ENCODE data around the gene PRICKLE4. TPM values are rescaled to one million over a fixed set of nuclear protein-coding genes. Genes with fewer than 3 reads are reported as not detected.

Gene PRICKLE4
- total and polyA plus RNA-seq, 2 of the 13 experiments (the other 11 are each of a cell fraction or from before 2014, with no cell fraction given), result 0.92 to 1.2 TPM

DNA sequence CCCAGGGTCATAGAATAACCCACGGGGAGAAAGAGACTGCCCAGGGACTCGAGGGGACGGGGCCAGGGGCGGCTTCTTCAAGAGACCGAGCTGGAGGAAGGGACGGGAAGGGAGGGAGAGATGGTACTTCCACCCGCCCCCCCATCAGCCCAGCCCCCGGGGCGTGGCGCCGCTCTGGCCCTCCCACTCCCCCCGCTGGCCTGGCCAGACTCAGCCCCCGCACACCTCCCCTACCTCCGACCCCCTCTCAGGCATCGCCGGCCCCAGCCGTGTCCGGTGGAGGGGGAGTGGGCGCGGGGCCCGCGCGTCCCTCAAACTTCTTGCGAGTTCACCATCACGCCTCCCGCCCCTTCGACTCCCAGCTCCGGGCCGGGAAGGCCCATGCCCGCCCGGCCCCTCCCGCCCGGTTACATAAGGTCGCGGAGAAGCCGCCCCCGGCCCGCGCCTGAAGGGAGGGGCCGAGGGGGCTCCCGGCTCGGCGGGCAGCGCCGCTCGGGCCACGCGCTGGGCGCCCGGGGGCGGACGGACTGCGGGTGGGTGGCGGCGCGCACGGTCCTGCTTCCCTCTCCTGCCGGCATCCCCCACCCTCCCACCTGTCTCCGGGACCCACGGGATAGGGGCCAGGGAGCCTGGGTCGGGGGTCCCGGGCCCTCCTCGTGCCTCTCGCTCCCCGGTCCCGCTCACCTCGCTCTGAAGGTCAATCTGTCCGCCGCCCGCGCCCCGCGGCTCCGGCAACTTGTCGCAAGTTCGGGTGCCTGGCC lies 45.7 kb upstream of the PRICKLE4 start (continued):
- TF ChIP-seq, protein P1, sequence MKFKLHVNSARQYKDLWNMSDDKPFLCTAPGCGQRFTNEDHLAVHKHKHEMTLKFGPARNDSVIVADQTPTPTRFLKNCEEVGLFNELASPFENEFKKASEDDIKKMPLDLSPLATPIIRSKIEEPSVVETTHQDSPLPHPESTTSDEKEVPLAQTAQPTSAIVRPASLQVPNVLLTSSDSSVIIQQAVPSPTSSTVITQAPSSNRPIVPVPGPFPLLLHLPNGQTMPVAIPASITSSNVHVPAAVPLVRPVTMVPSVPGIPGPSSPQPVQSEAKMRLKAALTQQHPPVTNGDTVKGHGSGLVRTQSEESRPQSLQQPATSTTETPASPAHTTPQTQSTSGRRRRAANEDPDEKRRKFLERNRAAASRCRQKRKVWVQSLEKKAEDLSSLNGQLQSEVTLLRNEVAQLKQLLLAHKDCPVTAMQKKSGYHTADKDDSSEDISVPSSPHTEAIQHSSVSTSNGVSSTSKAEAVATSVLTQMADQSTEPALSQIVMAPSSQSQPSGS (CRISPR knock-in tag; IDR thresholded peaks at IDR 0.05), result 0 out of 2 replicates have a peak, but pooled peaks have one; percentile 7
- TF ChIP-seq ELF3 (CRISPR knock-in tag; IDR thresholded peaks at IDR 0.05), result no peak
- peak; percentile 24; the same call in 1 of the 2 replicates for TF ChIP-seq MYC (CRISPR knock-in tag; IDR thresholded peaks at IDR 0.05; ENCODE audit: borderline replicate concordance)
- TF ChIP-seq ZNF816 (CRISPR knock-in tag; IDR thresholded peaks at IDR 0.05; ENCODE audit: borderline replicate concordance), result no peak
- TF ChIP-seq GPN1 (CRISPR knock-in tag; IDR thresholded peaks at IDR 0.05; ENCODE audit: borderline replicate concordance), result no peak
- TF ChIP-seq TAF1 (CRISPR knock-in tag; IDR thresholded peaks at IDR 0.05), result 0 out of 2 replicates have a peak, but pooled peaks have one; percentile 11
- TF ChIP-seq, protein P2, sequence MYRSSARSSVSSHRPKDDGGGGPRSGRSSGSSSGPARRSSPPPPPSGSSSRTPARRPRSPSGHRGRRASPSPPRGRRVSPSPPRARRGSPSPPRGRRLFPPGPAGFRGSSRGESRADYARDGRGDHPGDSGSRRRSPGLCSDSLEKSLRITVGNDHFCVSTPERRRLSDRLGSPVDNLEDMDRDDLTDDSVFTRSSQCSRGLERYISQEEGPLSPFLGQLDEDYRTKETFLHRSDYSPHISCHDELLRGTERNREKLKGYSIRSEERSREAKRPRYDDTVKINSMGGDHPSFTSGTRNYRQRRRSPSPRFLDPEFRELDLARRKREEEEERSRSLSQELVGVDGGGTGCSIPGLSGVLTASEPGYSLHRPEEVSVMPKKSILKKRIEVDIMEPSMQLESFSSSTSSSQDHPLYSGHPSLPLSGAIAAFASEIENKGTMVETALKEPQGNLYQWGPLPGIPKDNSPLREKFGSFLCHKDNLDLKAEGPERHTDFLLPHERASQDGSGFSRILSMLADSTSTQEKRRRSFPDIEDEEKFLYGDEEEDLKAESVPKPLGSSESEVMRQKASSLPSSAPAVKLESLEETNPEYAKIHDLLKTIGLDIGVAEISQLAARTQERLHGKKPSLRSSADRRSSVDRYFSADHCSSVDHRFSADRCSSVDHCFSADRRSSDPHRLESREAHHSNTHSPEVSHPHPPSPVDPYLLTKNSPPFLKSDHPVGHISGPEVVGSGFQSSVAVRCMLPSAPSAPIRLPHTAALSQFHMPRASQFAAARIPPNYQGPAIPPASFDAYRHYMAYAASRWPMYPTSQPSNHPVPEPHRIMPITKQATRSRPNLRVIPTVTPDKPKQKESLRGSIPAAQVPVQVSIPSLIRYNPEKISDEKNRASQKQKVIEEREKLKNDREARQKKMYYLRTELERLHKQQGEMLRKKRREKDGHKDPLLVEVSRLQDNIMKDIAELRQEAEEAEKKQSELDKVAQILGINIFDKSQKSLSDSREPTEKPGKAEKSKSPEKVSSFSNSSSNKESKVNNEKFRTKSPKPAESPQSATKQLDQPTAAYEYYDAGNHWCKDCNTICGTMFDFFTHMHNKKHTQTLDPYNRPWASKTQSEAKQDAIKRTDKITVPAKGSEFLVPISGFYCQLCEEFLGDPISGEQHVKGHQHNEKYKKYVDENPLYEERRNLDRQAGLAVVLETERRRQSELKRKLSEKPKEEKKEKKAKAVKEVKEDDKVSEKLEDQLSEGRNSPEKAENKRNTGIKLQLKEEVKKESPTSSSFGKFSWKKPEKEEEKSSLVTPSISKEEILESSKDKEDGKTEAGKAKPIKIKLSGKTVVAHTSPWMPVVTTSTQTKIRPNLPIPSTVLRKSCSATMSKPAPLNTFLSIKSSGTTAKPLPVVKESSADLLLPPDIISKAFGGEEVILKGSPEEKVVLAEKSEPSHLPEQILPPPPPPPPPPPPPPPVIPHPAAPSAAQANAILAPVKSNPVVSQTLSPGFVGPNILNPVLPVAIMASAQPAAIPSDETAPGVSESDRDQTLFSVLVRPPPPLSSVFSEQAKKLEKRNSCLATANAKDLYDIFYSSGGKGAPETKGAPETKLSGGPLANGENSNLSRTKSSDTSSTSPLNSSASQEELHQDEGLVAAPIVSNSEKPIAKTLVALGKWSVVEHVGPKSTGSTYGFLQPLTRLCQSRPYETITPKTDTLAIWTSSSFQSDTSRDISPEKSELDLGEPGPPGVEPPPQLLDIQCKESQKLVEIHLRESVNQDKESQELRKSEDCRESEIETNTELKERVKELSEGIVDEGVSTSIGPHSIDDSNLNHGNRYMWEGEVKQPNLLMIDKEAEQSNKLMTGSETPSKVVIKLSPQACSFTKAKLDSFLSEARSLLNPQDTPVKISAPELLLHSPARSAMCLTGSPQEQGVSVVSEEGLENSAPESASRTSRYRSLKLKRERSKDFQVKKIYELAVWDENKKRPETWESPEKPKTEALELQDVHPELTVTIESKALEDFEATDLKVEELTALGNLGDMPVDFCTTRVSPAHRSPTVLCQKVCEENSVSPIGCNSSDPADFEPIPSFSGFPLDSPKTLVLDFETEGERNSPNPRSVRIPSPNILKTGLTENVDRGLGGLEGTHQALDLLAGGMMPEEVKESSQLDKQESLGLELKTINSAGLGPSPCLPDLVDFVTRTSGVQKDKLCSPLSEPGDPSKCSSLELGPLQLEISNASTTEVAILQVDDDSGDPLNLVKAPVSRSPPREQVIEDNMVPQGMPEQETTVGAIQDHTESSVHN (CRISPR knock-in tag; IDR thresholded peaks at IDR 0.05), result no peak
- no peak for TF ChIP-seq JARID2 (CRISPR knock-in tag; IDR thresholded peaks at IDR 0.05; ENCODE audit: insufficient replicate concordance)
- no peak for TF ChIP-seq NR1H2 (CRISPR knock-in tag; IDR thresholded peaks at IDR 0.05; ENCODE audit: borderline replicate concordance, low read depth)
- TF ChIP-seq ZSCAN20 (CRISPR knock-in tag; IDR thresholded peaks at IDR 0.05; ENCODE audit: borderline replicate concordance), result no peak
- no peak for TF ChIP-seq MTF2 (CRISPR knock-in tag; IDR thresholded peaks at IDR 0.05; ENCODE audit: borderline replicate concordance)
- TF ChIP-seq REXO4 (CRISPR knock-in tag; IDR thresholded peaks at IDR 0.05; ENCODE audit: borderline replicate concordance), result no peak
- TF ChIP-seq, protein P3, sequence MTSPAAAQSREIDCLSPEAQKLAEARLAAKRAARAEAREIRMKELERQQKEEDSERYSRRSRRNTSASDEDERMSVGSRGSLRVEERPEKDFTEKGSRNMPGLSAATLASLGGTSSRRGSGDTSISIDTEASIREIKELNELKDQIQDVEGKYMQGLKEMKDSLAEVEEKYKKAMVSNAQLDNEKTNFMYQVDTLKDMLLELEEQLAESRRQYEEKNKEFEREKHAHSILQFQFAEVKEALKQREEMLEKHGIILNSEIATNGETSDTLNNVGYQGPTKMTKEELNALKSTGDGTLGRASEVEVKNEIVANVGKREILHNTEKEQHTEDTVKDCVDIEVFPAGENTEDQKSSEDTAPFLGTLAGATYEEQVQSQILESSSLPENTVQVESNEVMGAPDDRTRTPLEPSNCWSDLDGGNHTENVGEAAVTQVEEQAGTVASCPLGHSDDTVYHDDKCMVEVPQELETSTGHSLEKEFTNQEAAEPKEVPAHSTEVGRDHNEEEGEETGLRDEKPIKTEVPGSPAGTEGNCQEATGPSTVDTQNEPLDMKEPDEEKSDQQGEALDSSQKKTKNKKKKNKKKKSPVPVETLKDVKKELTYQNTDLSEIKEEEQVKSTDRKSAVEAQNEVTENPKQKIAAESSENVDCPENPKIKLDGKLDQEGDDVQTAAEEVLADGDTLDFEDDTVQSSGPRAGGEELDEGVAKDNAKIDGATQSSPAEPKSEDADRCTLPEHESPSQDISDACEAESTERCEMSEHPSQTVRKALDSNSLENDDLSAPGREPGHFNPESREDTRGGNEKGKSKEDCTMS (CRISPR knock-in tag; conservative IDR thresholded peaks at IDR 0.05), result no peak
- TF ChIP-seq ZNF367 (CRISPR knock-in tag; IDR thresholded peaks at IDR 0.05; ENCODE audit: borderline replicate concordance), result no peak

Measured in HepG2 (cell line).